Caco-2 (cell line): ENCODE data around the gene DHX15. TPM values are rescaled to one million over a fixed set of nuclear protein-coding genes. Genes with fewer than 3 reads are reported as not detected.

ENCODE experiments used
- BruUV-seq: library from RNA; stranded (reverse); fragments of 400-500 nt; replicated peaks from 2 replicates; lab custom pipeline; 2021; lab: Mats Ljungman, UMichigan
- CTCF ChIA-PET: fragments of 300-600 bp; sonication (Branson Sonifier 250); formaldehyde crosslinking; loops from one replicate; lab custom pipeline; 2022; ENCODE audit warnings: antibody characterized with exemption; lab: Charles Lee
- POLR2A ChIA-PET: fragments of 300-600 bp; sonication (Branson Sonifier 250); formaldehyde crosslinking; loops from one replicate; lab custom pipeline; 2022; ENCODE audit warnings: antibody characterized with exemption; lab: Charles Lee
- DNase-seq, 2 experiments: peaks; one replicate each; pipeline versions ENCODE4 v3.0.0 to v3.0.0-alpha.2; 2020 to 2022
- H3K27me3 ChIP-seq: replicated peaks from 2 replicates; pipeline ENCODE4 v1.6.0; 2011; ENCODE audit warnings: low read length; ENCODE audit not compliant: control insufficient read depth, insufficient read depth
- H3K36me3 ChIP-seq: 2 replicates; pipeline ENCODE4 v1.5.1; 2011; ENCODE audit warnings: low read length; ENCODE audit not compliant: control insufficient read depth, insufficient read depth
- H3K4me1 ChIP-seq: fragments of 250-450 bp; sonication (Bioruptor Pico); 2 replicates; pipeline ENCODE4 v1.5.1; 2020; ENCODE audit warnings: mild to moderate bottlenecking
- H3K4me3 ChIP-seq: 2 replicates; pipeline ENCODE4 v1.5.1; 2011; ENCODE audit warnings: low read depth, mild to moderate bottlenecking, control low read depth, low read length
- H3K9me3 ChIP-seq: fragments of 250-450 bp; sonication (Bioruptor Pico); 2 replicates; pipeline ENCODE4 v1.5.1; 2020; ENCODE audit warnings: mild to moderate bottlenecking, moderate library complexity
- H3K27ac Mint-ChIP-seq: one replicate; pipeline ENCODE4 v1.8.0; 2022; ENCODE audit warnings: mixed read lengths; ENCODE audit not compliant: unreplicated experiment
- H3K27me3 Mint-ChIP-seq: one replicate; pipeline ENCODE4 v1.8.0; 2022; ENCODE audit warnings: mixed read lengths; ENCODE audit not compliant: insufficient read depth, unreplicated experiment
- H3K36me3 Mint-ChIP-seq: one replicate; pipeline ENCODE4 v1.8.0; 2022; ENCODE audit warnings: mild to moderate bottlenecking, mixed read lengths; ENCODE audit not compliant: insufficient read depth, unreplicated experiment
- H3K4me1 Mint-ChIP-seq: one replicate; pipeline ENCODE4 v1.8.0; 2022; ENCODE audit warnings: low read depth, mixed read lengths; ENCODE audit not compliant: unreplicated experiment
- H3K4me3 Mint-ChIP-seq: one replicate; pipeline ENCODE4 v1.8.0; 2022; ENCODE audit warnings: mild to moderate bottlenecking, moderate library complexity, mixed read lengths; ENCODE audit not compliant: unreplicated experiment
- H3K9me3 Mint-ChIP-seq: one replicate; pipeline ENCODE4 v1.8.0; 2022; ENCODE audit warnings: mixed read lengths; ENCODE audit not compliant: unreplicated experiment
- CTCF ChIP-seq, 2 experiments: fragments of 200-600 bp in 1 of 2; IDR thresholded peaks; 1 replicate in 1 of 2; 2 replicates in 1 of 2; pipeline versions ENCODE4 v1.5.1 to v1.8.0; 2011 to 2022; ENCODE audit warnings: antibody characterized with exemption in 1 of 2, control low read depth in 1 of 2, inconsistent platforms in 1 of 2, low read depth in 1 of 2, low read length in 1 of 2, mild to moderate bottlenecking in 1 of 2, moderate library complexity in 1 of 2; ENCODE audit not compliant: insufficient read depth in 1 of 2, severe bottlenecking in 1 of 2, unreplicated experiment in 1 of 2
- intact Hi-C: fragments of 100-400 bp; cut with micrococcal nuclease; formaldehyde crosslinking; loops from one replicate; pipeline ENCODE4 v1.10.0; 2022; ENCODE audit not compliant: unreplicated experiment
- total RNA-seq: library from RNA; stranded (reverse); gene quantifications from 2 replicates; pipeline ENCODE4 v1.2.3, GENCODE V29; 2022

Gene DHX15
- total RNA-seq, 1 experiment from 2014 or later: 154 TPM

- no peaks in the 10 kb centered on the region for H3K4me1 Mint-ChIP-seq
- DNase-seq: no peak
- TF ChIP-seq CTCF (IDR thresholded peaks at IDR 0.05; ENCODE audit: insufficient read depth in 1 of 2, low read depth in 1 of 2, low read length in 1 of 2, severe bottlenecking in 1 of 2, unreplicated experiment in 1 of 2): no peak
- Histone ChIP-seq H3K4me1 (peaks cover 7% of the 10 kb centered on the region), H3K27me3 (no peaks in the 10 kb centered on the region), H3K4me3 (no peak overlapping the region), H3K9me3 (no peaks in the 10 kb centered on the region), H3K36me3 (no peaks in the 10 kb centered on the region)
- H3K36me3 Mint-ChIP-seq: no peaks in the 10 kb centered on the region
- POLR2A ChIA-PET: no interaction called here
- H3K4me3 Mint-ChIP-seq: no peak overlapping the region
- CTCF ChIA-PET: no interaction called here
- no peaks in the 10 kb centered on the region for H3K27me3 Mint-ChIP-seq
- H3K9me3 Mint-ChIP-seq: no peaks in the 10 kb centered on the region
- intact Hi-C loops: no loop called here
- BruUV-seq: no TSS peak
- H3K27ac Mint-ChIP-seq: no peak overlapping the region
These were observed 46.6 kb upstream of the DHX15 start for GRCh38 chr4:24630937-24631336.

DNA sequence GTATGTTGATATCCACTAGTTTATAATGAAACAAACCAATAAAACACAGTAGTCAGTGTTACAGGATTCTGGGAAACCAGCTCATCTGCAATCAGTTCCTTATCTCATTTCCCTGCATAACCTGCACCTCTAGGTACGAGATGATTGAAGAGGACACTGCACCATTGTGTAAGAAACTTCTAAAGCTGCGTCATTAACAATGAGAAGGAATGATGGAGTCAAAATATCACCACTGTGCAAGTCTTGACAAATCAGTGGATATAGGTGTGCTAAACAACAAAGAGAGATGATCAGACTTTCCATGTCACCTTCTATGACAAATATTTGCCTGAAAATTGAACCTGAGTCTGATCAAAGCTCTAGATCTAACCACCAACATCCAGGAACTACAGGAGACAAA, 40.7 kb upstream of the DHX15 start:
- Mint-ChIP-seq H3K27ac (no peak overlapping the region), H3K36me3 (no peaks in the 10 kb centered on the region), H3K27me3 (no peaks in the 10 kb centered on the region), H3K4me3 (no peak overlapping the region), H3K4me1 (peaks cover 5% of the 10 kb centered on the region), H3K9me3 (peaks cover 13% of the 10 kb centered on the region)
- TF ChIP-seq CTCF (IDR thresholded peaks at IDR 0.05; ENCODE audit: insufficient read depth in 1 of 2, low read depth in 1 of 2, low read length in 1 of 2, severe bottlenecking in 1 of 2, unreplicated experiment in 1 of 2): no peak
- H3K4me1 ChIP-seq: peaks cover 8% of the 10 kb centered on the region; the same call in 1 of the 2 replicates
- H3K27me3 ChIP-seq: no peaks in the 10 kb centered on the region
- intact Hi-C loops: no loop called here
- CTCF ChIA-PET: no interaction called here
- POLR2A ChIA-PET: no interaction called here
- no peak for DNase-seq
- H3K9me3 ChIP-seq: peaks cover 5% of the 10 kb centered on the region; the same call in 1 of the 2 replicates
- no TSS peak for BruUV-seq
- no peak overlapping the region for H3K4me3 ChIP-seq
- no peaks in the 10 kb centered on the region for H3K36me3 ChIP-seq

DNA sequence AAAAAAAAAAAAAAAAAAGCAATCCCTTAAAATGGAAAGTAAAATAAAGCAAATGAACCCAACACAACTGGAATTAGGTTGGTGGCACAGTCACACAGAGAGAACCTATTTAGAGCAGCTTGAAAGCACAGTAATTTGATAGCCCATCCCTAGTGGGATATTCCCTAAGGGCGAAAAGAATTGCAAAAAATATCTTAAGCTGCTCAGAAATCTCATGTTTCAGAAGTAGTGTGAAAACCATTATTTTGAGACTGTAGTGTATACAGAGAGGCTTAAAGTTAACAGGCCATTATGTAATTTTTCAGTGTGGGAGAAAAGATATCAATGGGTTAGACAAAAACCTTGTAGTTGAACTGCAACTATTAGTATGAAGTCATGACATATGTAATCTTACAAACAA, 40.0 kb upstream of the DHX15 start:
- Histone ChIP-seq H3K4me1 (peaks cover 8% of the 10 kb centered on the region; the same call in 1 of the 2 replicates), H3K36me3 (no peaks in the 10 kb centered on the region), H3K4me3 (no peak overlapping the region), H3K27me3 (no peaks in the 10 kb centered on the region), H3K9me3 (peaks cover 9% of the 10 kb centered on the region; the same call in 1 of the 2 replicates)
- ChIA-PET CTCF (interaction anchor here (0.7 kb wide), 1 partner anchor 15 kb away, joined by 4 read pairs; no protein-coding TSS in a partner anchor), POLR2A (no interaction called here)
- Mint-ChIP-seq H3K4me3 (no peak overlapping the region), H3K27ac (no peak overlapping the region), H3K9me3 (peaks cover 20% of the 10 kb centered on the region), H3K4me1 (peaks cover 5% of the 10 kb centered on the region), H3K36me3 (no peaks in the 10 kb centered on the region), H3K27me3 (no peaks in the 10 kb centered on the region)
- no peak for DNase-seq
- no peak for TF ChIP-seq CTCF (IDR thresholded peaks at IDR 0.05; ENCODE audit: insufficient read depth in 1 of 2, low read depth in 1 of 2, low read length in 1 of 2, severe bottlenecking in 1 of 2, unreplicated experiment in 1 of 2)
- intact Hi-C loops: no loop called here
- BruUV-seq: no TSS peak
